G401.6 (cell line): ENCODE data around the gene ARL13A.
"Not testable (repeated sequence)": the region's sequence is repeated elsewhere in the genome, so short reads cannot be mapped to it uniquely, and the experiment has no call there.

ENCODE experiments used
- FAIRE-seq: peaks from 2 replicates; lab custom pipeline; 2012; peaks lifted over from hg19 to GRCh38; lab: Jason Lieb, UNC

The ARL13A gene

GRCh38 chrX:100990139-100990538 lies 20.6 kb downstream of the ARL13A start:
- FAIRE-seq: no peak

GRCh38 chrX:100994352-100995281 lies 25.1 kb downstream of the ARL13A start:
- FAIRE-seq: no peak

- FAIRE-seq: no peak
Observed at GRCh38 chrX:100995469-100995868, 26.0 kb downstream of the ARL13A start.

- no peak for FAIRE-seq
Observed at GRCh38 chrX:100999451-100999850, 29.9 kb downstream of the ARL13A start.

GRCh38 chrX:101009090-101009489 lies 39.6 kb downstream of the ARL13A start:
- no peak for FAIRE-seq

- not testable (repeated sequence) for FAIRE-seq
Observed at GRCh38 chrX:101012031-101012430, 42.5 kb downstream of the ARL13A start.

- no peak for FAIRE-seq
Observed at GRCh38 chrX:101022020-101022419, 52.5 kb downstream of the ARL13A start.

GRCh38 chrX:101025126-101025525 lies 55.6 kb downstream of the ARL13A start:
- no peak for FAIRE-seq

- FAIRE-seq: no peak
Observed at GRCh38 chrX:101028562-101028961, 59.1 kb downstream of the ARL13A start.

GRCh38 chrX:101029665-101030064 lies 60.2 kb downstream of the ARL13A start:
- no peak for FAIRE-seq

GRCh38 chrX:101037231-101037630 lies 67.7 kb downstream of the ARL13A start:
- no peak for FAIRE-seq

- no peak for FAIRE-seq
Observed at GRCh38 chrX:101040197-101040596, 70.7 kb downstream of the ARL13A start.
